ENCODE data around the gene SHROOM3. TPM values are rescaled to one million over a fixed set of nuclear protein-coding genes. Genes with fewer than 3 reads are reported as not detected.

Gene SHROOM3
- total and polyA plus RNA-seq, 2 donors (not counting 1 experiment from before 2014, with no cell fraction given): 0.91 to 1.5 TPM

DNA sequence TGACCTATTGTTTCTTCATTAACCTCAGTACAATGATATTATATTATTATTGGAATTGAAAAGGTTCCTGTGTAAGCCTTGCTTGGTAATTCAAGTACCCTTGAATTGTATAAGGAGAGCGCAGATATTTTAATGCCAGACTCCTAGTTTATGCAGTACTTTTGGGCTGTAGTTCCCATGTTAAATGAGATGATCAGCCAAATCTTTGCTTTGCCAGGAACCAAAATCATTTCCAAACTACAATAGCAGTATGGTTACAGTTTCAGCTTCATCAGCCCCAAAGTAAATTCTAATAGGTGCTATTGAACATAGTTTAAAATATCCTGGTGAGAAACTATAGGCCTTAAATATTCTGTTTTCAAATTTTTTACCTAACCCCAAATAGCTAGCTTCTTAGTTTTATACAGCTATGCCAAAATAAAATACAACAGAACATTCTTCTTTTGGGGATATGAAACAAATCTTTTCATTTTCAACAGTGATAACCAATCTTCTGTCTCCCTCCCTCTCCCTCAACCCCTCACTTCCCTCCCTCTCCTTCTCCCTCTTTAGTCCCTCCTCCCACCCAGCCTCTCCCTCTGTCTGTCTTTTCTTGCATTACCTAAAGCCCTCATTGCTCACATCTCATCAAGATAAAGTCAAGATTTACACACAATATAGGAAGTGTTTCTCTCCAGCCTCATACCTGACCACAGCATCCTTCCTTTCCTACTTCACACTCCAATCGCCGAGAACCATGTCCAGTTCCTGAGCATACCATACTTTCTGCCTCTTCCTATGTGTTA is 190.1 kb downstream of the SHROOM3 start:
- TF ChIP-seq, protein P1, sequence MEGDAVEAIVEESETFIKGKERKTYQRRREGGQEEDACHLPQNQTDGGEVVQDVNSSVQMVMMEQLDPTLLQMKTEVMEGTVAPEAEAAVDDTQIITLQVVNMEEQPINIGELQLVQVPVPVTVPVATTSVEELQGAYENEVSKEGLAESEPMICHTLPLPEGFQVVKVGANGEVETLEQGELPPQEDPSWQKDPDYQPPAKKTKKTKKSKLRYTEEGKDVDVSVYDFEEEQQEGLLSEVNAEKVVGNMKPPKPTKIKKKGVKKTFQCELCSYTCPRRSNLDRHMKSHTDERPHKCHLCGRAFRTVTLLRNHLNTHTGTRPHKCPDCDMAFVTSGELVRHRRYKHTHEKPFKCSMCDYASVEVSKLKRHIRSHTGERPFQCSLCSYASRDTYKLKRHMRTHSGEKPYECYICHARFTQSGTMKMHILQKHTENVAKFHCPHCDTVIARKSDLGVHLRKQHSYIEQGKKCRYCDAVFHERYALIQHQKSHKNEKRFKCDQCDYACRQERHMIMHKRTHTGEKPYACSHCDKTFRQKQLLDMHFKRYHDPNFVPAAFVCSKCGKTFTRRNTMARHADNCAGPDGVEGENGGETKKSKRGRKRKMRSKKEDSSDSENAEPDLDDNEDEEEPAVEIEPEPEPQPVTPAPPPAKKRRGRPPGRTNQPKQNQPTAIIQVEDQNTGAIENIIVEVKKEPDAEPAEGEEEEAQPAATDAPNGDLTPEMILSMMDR (IDR thresholded peaks at IDR 0.05): no peak
- TF ChIP-seq EZH2 (IDR thresholded peaks at IDR 0.05; ENCODE audit: borderline replicate concordance, insufficient read depth, low read depth, low read length, poor library complexity, severe bottlenecking): no peak
- Mint-ChIP-seq H3K4me3 (no peak overlapping the region), H3K27ac (no peak overlapping the region), H3K27me3 (peaks cover 15% of the 10 kb centered on the region), H3K9me3 (ENCODE audit: insufficient read depth) (no peaks in the 10 kb centered on the region), H3K4me1 (no peaks in the 10 kb centered on the region)
- ATAC-seq (ENCODE audit: low read depth): no peak
- H3K79me2 ChIP-seq (ENCODE audit: control insufficient read depth, insufficient read depth, low read length): no peaks in the 10 kb centered on the region
- 11% methylated on average over 2 of the region's 3 CpGs for WGBS (ENCODE audit: insufficient coverage)
- H3K4me1 ChIP-seq (ENCODE audit: control insufficient read depth in 2 of 2, insufficient read depth in 2 of 2, low read length in 2 of 2): no peaks in the 10 kb centered on the region
- H3K27ac ChIP-seq (ENCODE audit: low read length in 2 of 2): no peak overlapping the region
- H2AFZ ChIP-seq (ENCODE audit: insufficient read depth, low read depth, low read length, poor library complexity, severe bottlenecking): no peak overlapping the region
- no peak overlapping the region for H3K9ac ChIP-seq (ENCODE audit: low read length)
- ChIA-PET CTCF (no interaction called here), POLR2A (no interaction called here)
- no peaks in the 10 kb centered on the region for H3K36me3 ChIP-seq (replicated peaks in 1 of 2; ENCODE audit: control extremely low read depth in 1 of 2, control insufficient read depth in 1 of 2, extremely low read depth in 1 of 2, insufficient read depth in 2 of 2, low read length in 1 of 2)
- H3K27me3 ChIP-seq (replicated peaks in 1 of 4; ENCODE audit: control extremely low read depth in 1 of 4, control insufficient read depth in 3 of 4, insufficient read depth in 4 of 4, low read length in 3 of 4): peaks cover 0 to 3% (median 0%) of the 10 kb centered on the region in 4 experiments
- no peak overlapping the region for H3K4me2 ChIP-seq (replicated peaks; ENCODE audit: low read depth, low read length, poor library complexity, severe bottlenecking)
- no peak overlapping the region for H3K4me3 ChIP-seq (ENCODE audit: control extremely low read depth in 1 of 5, extremely low read depth in 1 of 5, insufficient read depth in 1 of 5, low read depth in 2 of 5, low read length in 4 of 5)
- no peaks in the 10 kb centered on the region for H3K9me3 ChIP-seq (ENCODE audit: control extremely low read depth in 1 of 3, control insufficient read depth in 2 of 3, insufficient read depth in 1 of 3, low read length in 2 of 3)
- no peak for DNase-seq
- intact Hi-C loops (cut with micrococcal nuclease): no loop called here
- no peaks in the 10 kb centered on the region for H4K20me1 ChIP-seq (ENCODE audit: control insufficient read depth, insufficient read depth, low read length, poor library complexity, severe bottlenecking)

DNA sequence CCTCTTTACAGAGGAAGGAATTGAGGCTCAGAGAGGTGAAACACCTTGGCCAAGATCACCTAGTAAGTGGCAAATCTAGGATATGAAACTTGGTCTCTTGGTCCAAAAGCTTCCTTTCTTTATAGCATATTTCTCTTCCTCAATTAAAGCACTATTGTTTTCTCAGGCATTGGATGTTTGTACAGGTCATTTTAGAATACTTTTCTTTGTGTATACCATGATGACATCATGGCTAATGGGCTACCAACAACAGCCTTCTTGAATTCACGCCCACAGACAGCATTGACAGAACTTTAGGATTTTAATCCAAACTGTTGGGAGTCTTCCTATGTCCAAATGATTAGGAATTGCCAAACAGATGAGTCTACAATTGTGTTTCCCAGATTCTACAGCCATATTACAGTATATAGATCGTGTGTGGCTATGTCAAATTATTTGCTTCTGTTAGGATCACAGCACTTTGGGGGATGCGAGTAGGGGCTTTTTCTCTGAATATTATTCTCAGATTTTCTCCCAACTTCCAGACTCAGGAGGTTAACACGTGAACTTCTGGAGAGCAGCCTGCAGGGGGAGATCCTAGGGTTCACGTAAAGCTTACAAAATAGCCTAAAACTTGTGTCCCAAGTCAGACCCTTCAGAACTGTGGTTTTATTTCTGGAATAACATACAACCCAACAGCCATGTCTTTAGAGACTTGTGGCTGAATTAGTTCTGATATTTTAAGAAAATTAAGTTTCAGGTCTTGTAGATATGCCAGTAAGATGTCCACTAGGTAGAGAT is 191.8 kb downstream of the SHROOM3 start:
- no peak overlapping the region for H3K4me3 ChIP-seq (ENCODE audit: control extremely low read depth in 1 of 5, extremely low read depth in 1 of 5, insufficient read depth in 1 of 5, low read depth in 2 of 5, low read length in 4 of 5)
- Mint-ChIP-seq H3K27me3 (peaks cover 26% of the 10 kb centered on the region), H3K4me1 (no peaks in the 10 kb centered on the region), H3K27ac (no peak overlapping the region), H3K9me3 (ENCODE audit: insufficient read depth) (no peaks in the 10 kb centered on the region), H3K4me3 (no peak overlapping the region)
- WGBS (ENCODE audit: insufficient coverage): 83% methylated on average over 1 of the region's 5 CpGs
- ChIA-PET POLR2A (no interaction called here), CTCF (no interaction called here)
- no peaks in the 10 kb centered on the region for H3K79me2 ChIP-seq (ENCODE audit: control insufficient read depth, insufficient read depth, low read length)
- ATAC-seq (ENCODE audit: low read depth): no peak
- H3K27ac ChIP-seq (ENCODE audit: low read length in 2 of 2): no peak overlapping the region
- TF ChIP-seq EZH2 (IDR thresholded peaks at IDR 0.05; ENCODE audit: borderline replicate concordance, insufficient read depth, low read depth, low read length, poor library complexity, severe bottlenecking): no peak
- no peaks in the 10 kb centered on the region for H4K20me1 ChIP-seq (ENCODE audit: control insufficient read depth, insufficient read depth, low read length, poor library complexity, severe bottlenecking)
- intact Hi-C loops (cut with micrococcal nuclease): no loop called here
- DNase-seq: no peak
- no peaks in the 10 kb centered on the region for H3K27me3 ChIP-seq (replicated peaks in 1 of 4; ENCODE audit: control extremely low read depth in 1 of 4, control insufficient read depth in 3 of 4, insufficient read depth in 4 of 4, low read length in 3 of 4)
- no peak overlapping the region for H3K4me2 ChIP-seq (replicated peaks; ENCODE audit: low read depth, low read length, poor library complexity, severe bottlenecking)
- no peaks in the 10 kb centered on the region for H3K9me3 ChIP-seq (ENCODE audit: control extremely low read depth in 1 of 3, control insufficient read depth in 2 of 3, insufficient read depth in 1 of 3, low read length in 2 of 3)
- H3K4me1 ChIP-seq (ENCODE audit: control insufficient read depth in 2 of 2, insufficient read depth in 2 of 2, low read length in 2 of 2): no peaks in the 10 kb centered on the region
- H3K9ac ChIP-seq (ENCODE audit: low read length): no peak overlapping the region
- no peaks in the 10 kb centered on the region for H3K36me3 ChIP-seq (replicated peaks in 1 of 2; ENCODE audit: control extremely low read depth in 1 of 2, control insufficient read depth in 1 of 2, extremely low read depth in 1 of 2, insufficient read depth in 2 of 2, low read length in 1 of 2)
- H2AFZ ChIP-seq (ENCODE audit: insufficient read depth, low read depth, low read length, poor library complexity, severe bottlenecking): no peak overlapping the region
